Measurements from ENCODE around the gene PSAT1. TPM values are rescaled to one million over a fixed set of nuclear protein-coding genes. Genes with fewer than 3 reads are reported as not detected.

Gene PSAT1
- total and polyA plus RNA-seq, 2 of the 13 experiments (the other 11 are each of a cell fraction or from before 2014, with no cell fraction given) = 135 to 229 TPM

- TF ChIP-seq ZNF687 (CRISPR knock-in tag; IDR thresholded peaks at IDR 0.05) (peak; percentile 15; the same call in 1 of the 2 replicates), CREM (IDR thresholded peaks at IDR 0.05) (peak; percentile 48; the same call in 1 of the 2 replicates), CREM (CRISPR knock-in tag; IDR thresholded peaks at IDR 0.05) (no peak), KMT2B (CRISPR knock-in tag; IDR thresholded peaks at IDR 0.05) (no peak), CREBL2 (CRISPR knock-in tag; IDR thresholded peaks at IDR 0.05; ENCODE audit: borderline replicate concordance) (no peak), MAX (IDR thresholded peaks at IDR 0.05) (peak; percentile 54), STAT6 (CRISPR knock-in tag; IDR thresholded peaks at IDR 0.05; ENCODE audit: borderline replicate concordance) (no peak), ZNF260 (CRISPR knock-in tag; IDR thresholded peaks at IDR 0.05; ENCODE audit: borderline replicate concordance, low read depth) (no peak), CENPBD1 (CRISPR knock-in tag; IDR thresholded peaks at IDR 0.05; ENCODE audit: borderline replicate concordance, low read depth) (no peak), FOXP4 (CRISPR knock-in tag; IDR thresholded peaks at IDR 0.05) (peak; percentile 99), HOXA9 (CRISPR knock-in tag; IDR thresholded peaks at IDR 0.05; ENCODE audit: borderline replicate concordance) (no peak), ZNF513 (CRISPR knock-in tag; conservative IDR thresholded peaks at IDR 0.05) (no peak), FOSL2 (CRISPR knock-in tag; IDR thresholded peaks at IDR 0.05) (peak; percentile 77), CEBPB (IDR thresholded peaks at IDR 0.05; ENCODE audit: borderline replicate concordance, low read depth, low read length) (peak; percentile 42; the same call in 1 of the 2 replicates)
These were observed 10.0 kb upstream of the PSAT1 start (continued) for GRCh38 chr9:78286946-78287388.

All from HepG2 (cell line).